Ovary (tissue), 9 donors: Measurements from ENCODE around the gene RETN. TPM values are rescaled to one million over a fixed set of nuclear protein-coding genes. Genes with fewer than 3 reads are reported as not detected.
"Not testable (repeated sequence)": the region's sequence is repeated elsewhere in the genome, so short reads cannot be mapped to it uniquely, and the experiment has no call there.

Experiments
- DNase-seq, 5 donors: peaks; one replicate each; pipeline ENCODE4 v3.0.0-alpha.2; 2019 to 2020
- H3K27ac ChIP-seq, 2 donors: fragments of 200-600 bp; one replicate each; pipeline versions ENCODE4 v1.5.1 to v1.8.0; 2019 to 2022
- H3K27me3 ChIP-seq: fragments of 200-600 bp; one replicate; pipeline ENCODE4 v1.8.0; 2022
- H3K36me3 ChIP-seq: fragments of 200-600 bp; sonication (generic); one replicate; pipeline ENCODE4 v1.5.1; 2019
- H3K4me1 ChIP-seq: one replicate; pipeline ENCODE4 v1.8.1; 2013; ENCODE audit warnings: mild to moderate bottlenecking, moderate library complexity; ENCODE audit not compliant: insufficient read depth
- H3K4me3 ChIP-seq: fragments of 200-600 bp; sonication (generic); one replicate; pipeline ENCODE4 v1.5.1; 2017
- H3K9me3 ChIP-seq, 2 donors: fragments of 200-600 bp in 1 of 2; sonication (generic) in 1 of 2; one replicate each; pipeline versions ENCODE4 v1.5.1 to v1.8.1; 2013 to 2019; ENCODE audit warnings: mild to moderate bottlenecking in 1 of 2, moderate library complexity in 1 of 2
- CTCF ChIP-seq, 3 donors: fragments of 450-650 bp in 2 of 3; fragments of 200-600 bp in 1 of 3; IDR thresholded peaks; one replicate each; pipeline versions ENCODE4 v1.5.1 to v1.8.0; 2016 to 2022; ENCODE audit warnings: antibody characterized with exemption in 3 of 3, mild to moderate bottlenecking in 1 of 3
- EP300 ChIP-seq: sonication (generic); formaldehyde crosslinking; IDR thresholded peaks from one replicate; pipeline ENCODE4 v1.6.1; 2017; ENCODE audit warnings: antibody characterized with exemption
- POLR2A ChIP-seq: fragments of 450-650 bp; IDR thresholded peaks from one replicate; pipeline ENCODE4 v1.6.1; 2017; ENCODE audit warnings: antibody characterized with exemption, mild to moderate bottlenecking, moderate library complexity
- WGBS, 3 donors: extraction: QIAGEN DNeasy Blood & Tissue Kit in 1 of 3; methylation state at CpG; one replicate each; pipeline versions ENCODE4 v1.1.5 to v1.1.7; 2013 to 2017; 5-methylcytosine and 5-hydroxymethylcytosine counted together
- intact Hi-C, 4 donors: fragments of 100-400 bp; cut with DNase I; formaldehyde crosslinking; loops; one replicate each; pipeline versions ENCODE4 v1.11.0 to v1.15.1; 2022 to 2023
- polyA plus RNA-seq, 2 donors: library from polyadenylated mRNA; stranded (reverse); fragments of 200-250 nt in 1 of 2; fragments of 350-450 nt in 1 of 2; fragmentation: Illumina TruSeq in 1 of 2; extraction: RNeasy Lipid Tissue Mini Kit (QIAGEN cat#74804) in 1 of 2; gene quantifications; one replicate each; pipeline ENCODE4 v1.2.3, GENCODE V29; 2013 to 2014
- total RNA-seq, 7 donors: library from RNA; depleted of rRNA in 2 of 7; stranded (reverse); fragments of >200 nt in 2 of 7; fragmentation: NEBNext Ultra II Directional in 3 of 7; extraction: Animal tissue kit (Norgen Biotek cat#: 25700) in 3 of 7; gene quantifications; one replicate each; pipeline versions ENCODE4 v1.1.0 to v1.2.4, GENCODE V29; 2016 to 2023
- donor health status: DM: no; HTN: no; CAD: no; lungs with moderate emphysema.
- donor health status: DM: no; HTN: no; CAD: no.
- donor health status: Bipolar disorder and iron deficiency.
- donor health status: DM: yes; HTN: yes; CAD: no.
- donor health status: DM: no; HTN: no; CAD: no.
- donor health status: DM: yes; HTN: yes; CAD: no.

The RETN gene
- total and polyA plus RNA-seq, 9 donors: 0.46 to 0.52 (median 0.48) TPM; not detected in 6

GRCh38 chr19:7640803-7641202 is 28.0 kb upstream of the RETN start:
- H3K4me1 ChIP-seq: no peaks in the 10 kb centered on the region
- no peaks in the 10 kb centered on the region for H3K36me3 ChIP-seq
- intact Hi-C loops: loop anchor here in 1 of 4 donors (10.0 kb wide), 1 partner anchor 164 kb away; no protein-coding TSS in a partner anchor
- WGBS, 3 donors: 84 to 89% (median 88%) methylated on average over 11 of the region's 11 CpGs
- H3K27ac ChIP-seq: no peak overlapping the region
- no peak for DNase-seq
- TF ChIP-seq CTCF (IDR thresholded peaks at IDR 0.05) (no peak), POLR2A (no peak), EP300 (no peak)
- H3K9me3 ChIP-seq: no peaks in the 10 kb centered on the region
- H3K4me3 ChIP-seq: no peak overlapping the region
- no peaks in the 10 kb centered on the region for H3K27me3 ChIP-seq

- H3K4me1 ChIP-seq: no peaks in the 10 kb centered on the region
- no peaks in the 10 kb centered on the region for H3K27me3 ChIP-seq
- H3K9me3 ChIP-seq: no peaks in the 10 kb centered on the region
- WGBS, 3 donors: 75 to 82% (median 79%) methylated on average over 42 to 43 of the region's 43 CpGs
- intact Hi-C loops: loop anchor here in 1 of 4 donors (10.0 kb wide), 1 partner anchor 163 kb away; no protein-coding TSS in a partner anchor
- DNase-seq: no peak
- TF ChIP-seq CTCF (IDR thresholded peaks at IDR 0.05): no peak
- no peak for TF ChIP-seq EP300
- TF ChIP-seq POLR2A: no peak
- H3K36me3 ChIP-seq: no peaks in the 10 kb centered on the region
- H3K4me3 ChIP-seq: no peak overlapping the region
- H3K27ac ChIP-seq: no peak overlapping the region
Measured at GRCh38 chr19:7641290-7642276, 27.3 kb upstream of the RETN start.

- Histone ChIP-seq H3K36me3 (no peaks in the 10 kb centered on the region), H3K9me3 (no peaks in the 10 kb centered on the region), H3K27me3 (no peaks in the 10 kb centered on the region), H3K4me1 (no peaks in the 10 kb centered on the region), H3K4me3 (no peak overlapping the region), H3K27ac (no peak overlapping the region)
- DNase-seq: no peak
- intact Hi-C loops: loop anchor here in 1 of 4 donors (10.0 kb wide), 1 partner anchor 162 kb away; no protein-coding TSS in a partner anchor
- TF ChIP-seq CTCF (IDR thresholded peaks at IDR 0.05) (no peak), POLR2A (no peak), EP300 (no peak)
- WGBS, 3 donors: 74 to 82% (median 80%) methylated on average over 23 to 27 of the region's 27 CpGs
Measured at GRCh38 chr19:7642295-7643030, 26.4 kb upstream of the RETN start.

- Histone ChIP-seq H3K27me3 (no peaks in the 10 kb centered on the region), H3K4me1 (no peaks in the 10 kb centered on the region), H3K4me3 (no peak overlapping the region), H3K27ac (no peak overlapping the region), H3K9me3 (no peaks in the 10 kb centered on the region), H3K36me3 (no peaks in the 10 kb centered on the region)
- no peak for DNase-seq
- 90% methylated on average over 8 of the region's 8 CpGs for WGBS, 3 donors
- intact Hi-C loops: loop anchor here in 1 of 4 donors (10.0 kb wide), 1 partner anchor 162 kb away; no protein-coding TSS in a partner anchor
- TF ChIP-seq POLR2A (no peak), EP300 (no peak), CTCF (IDR thresholded peaks at IDR 0.05) (no peak)
Measured at GRCh38 chr19:7643031-7643415, 25.8 kb upstream of the RETN start.

- not testable (repeated sequence) for H3K27me3 ChIP-seq, H3K4me3 ChIP-seq, H3K9me3 ChIP-seq, H3K36me3 ChIP-seq, H3K27ac ChIP-seq, H3K4me1 ChIP-seq, DNase-seq
- intact Hi-C loops: loop anchor here in 1 of 4 donors (10.0 kb wide), 1 partner anchor 161 kb away; no protein-coding TSS in a partner anchor
- 62 to 87% (median 85%) methylated on average over 10 of the region's 10 CpGs for WGBS, 3 donors
Measured at GRCh38 chr19:7643629-7644549, 25.0 kb upstream of the RETN start.
